ENCODE results near the gene JADE1. TPM values are rescaled to one million over a fixed set of nuclear protein-coding genes. Genes with fewer than 3 reads are reported as not detected.

JADE1 gene
- total and polyA plus RNA-seq, 2 of the 4 experiments (the other 2 are of a cell fraction), result 13.8 to 32.6 TPM

DNA sequence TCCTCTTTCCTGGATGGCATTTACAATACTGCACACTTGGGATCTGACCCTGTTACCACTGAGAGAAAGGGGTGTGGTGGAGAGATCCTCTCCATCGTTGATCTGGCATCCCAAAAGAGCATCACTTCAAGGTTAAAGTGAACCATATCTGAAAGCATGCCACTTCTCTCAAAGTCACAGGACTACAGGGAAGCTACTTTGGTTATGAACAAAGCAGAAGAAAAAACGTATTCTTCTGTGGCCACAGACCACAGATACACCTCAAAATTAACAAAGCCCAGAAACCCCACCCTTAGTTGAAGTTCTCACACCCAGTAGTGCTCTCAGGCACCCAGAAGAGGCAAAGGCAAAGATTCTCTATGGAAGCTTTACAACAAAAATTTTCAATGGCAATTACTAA lies 108.3 kb downstream of the JADE1 start:
- no peak for DNase-seq
- no peak for TF ChIP-seq BHLHE40 (IDR thresholded peaks at IDR 0.05; ENCODE audit: low read depth, low read length)
- no peak for TF ChIP-seq ELK1 (IDR thresholded peaks at IDR 0.05; ENCODE audit: borderline replicate concordance, low read depth, low read length)
- H3K23ac ChIP-seq (ENCODE audit: low read depth, low read length), result no peak overlapping the region
- intact Hi-C loops (cut with micrococcal nuclease) (no loop called here), in situ Hi-C loops (cut with MboI; ENCODE audit: low sequenced_read_pairs) (no loop called here), dilution Hi-C loops (cut with HindIII; ENCODE audit: low sequenced_read_pairs, unreplicated experiment) (no loop called here)
- no peak overlapping the region for H4K5ac ChIP-seq (ENCODE audit: low read depth, low read length)
- H3K27ac ChIP-seq (ENCODE audit: insufficient read depth, low read length), result no peak overlapping the region
- H2BK20ac ChIP-seq (ENCODE audit: low read depth, low read length), result no peak overlapping the region
- no peaks in the 10 kb centered on the region for H3K4me1 ChIP-seq (ENCODE audit: control insufficient read depth, insufficient read depth, low read length)
- H3K79me1 ChIP-seq (ENCODE audit: low read depth in 1 of 2, low read length in 2 of 2), result peaks cover 0 to 4% of the 10 kb centered on the region in 2 experiments; a peak in 1 of 4 replicates
- H2BK15ac ChIP-seq (ENCODE audit: low read depth, low read length), result no peak overlapping the region
- WGBS, 2 experiments (ENCODE audit: extremely low coverage in 2 of 2, insufficient read length in 1 of 2), result no CpG with 5 or more reads among the region's 2 CpGs
- no peaks in the 10 kb centered on the region for H3K9me3 ChIP-seq (ENCODE audit: control insufficient read depth, insufficient read depth, low read length)
- no TSS peak for BruUV-seq (replicated peaks)
- no peaks in the 10 kb centered on the region for H3K36me3 ChIP-seq (ENCODE audit: control insufficient read depth, insufficient read depth, low read length)
- H4K20me1 ChIP-seq (ENCODE audit: insufficient read depth, low read length), result no peaks in the 10 kb centered on the region
- H3K27me3 ChIP-seq (ENCODE audit: control insufficient read depth, insufficient read depth, low read length), result no peaks in the 10 kb centered on the region
- no peak overlapping the region for H3K56ac ChIP-seq (ENCODE audit: extremely low read depth, insufficient read depth, low read length)
- H4K8ac ChIP-seq (ENCODE audit: low read depth in 2 of 2, low read length in 2 of 2), result no peak overlapping the region
- no peak overlapping the region for H3K18ac ChIP-seq (ENCODE audit: low read depth, low read length)
- no peak overlapping the region for H2AK5ac ChIP-seq (ENCODE audit: low read depth, low read length)
- H3K4me2 ChIP-seq (ENCODE audit: low read depth, low read length), result no peak overlapping the region
- no peak overlapping the region for H2BK5ac ChIP-seq (ENCODE audit: low read depth, low read length, poor library complexity, severe bottlenecking)
- POLR2A ChIA-PET (ENCODE audit: unreplicated experiment), result no interaction called here
- H2AK9ac ChIP-seq (replicated peaks; ENCODE audit: low read depth, low read length, poor library complexity), result no peak overlapping the region
- H3K9ac ChIP-seq (ENCODE audit: low read depth, low read length), result no peak overlapping the region
- no peak overlapping the region for H2BK120ac ChIP-seq (ENCODE audit: low read depth, low read length)
- no peak for ATAC-seq (ENCODE audit: low read depth)
- no peak overlapping the region for H3K4ac ChIP-seq (ENCODE audit: low read depth, low read length)
- CTCF ChIA-PET, result interaction anchor here (0.5 kb wide), 1 partner anchor 14 kb away, joined by 3 read pairs; no protein-coding TSS in a partner anchor
- H2AFZ ChIP-seq (replicated peaks; ENCODE audit: low read length, poor library complexity), result no peak overlapping the region
- H3K4me3 ChIP-seq (ENCODE audit: insufficient read depth, low read depth, low read length), result no peak overlapping the region
- no peak overlapping the region for H4K91ac ChIP-seq (ENCODE audit: insufficient read depth, low read depth, low read length)
- H3K9me1 ChIP-seq (ENCODE audit: insufficient read depth, low read length), result no peaks in the 10 kb centered on the region
- H3K14ac ChIP-seq (replicated peaks; ENCODE audit: low read depth, low read length), result no peak overlapping the region
